ENCODE measurements around the gene YY2. TPM values are rescaled to one million over a fixed set of nuclear protein-coding genes. Genes with fewer than 3 reads are reported as not detected.
"Not testable (repeated sequence)": the region's sequence is repeated elsewhere in the genome, so short reads cannot be mapped to it uniquely, and the experiment has no call there.

The YY2 gene
- total RNA-seq, 1 donor from 2014 or later, result 0.57 TPM

DNA sequence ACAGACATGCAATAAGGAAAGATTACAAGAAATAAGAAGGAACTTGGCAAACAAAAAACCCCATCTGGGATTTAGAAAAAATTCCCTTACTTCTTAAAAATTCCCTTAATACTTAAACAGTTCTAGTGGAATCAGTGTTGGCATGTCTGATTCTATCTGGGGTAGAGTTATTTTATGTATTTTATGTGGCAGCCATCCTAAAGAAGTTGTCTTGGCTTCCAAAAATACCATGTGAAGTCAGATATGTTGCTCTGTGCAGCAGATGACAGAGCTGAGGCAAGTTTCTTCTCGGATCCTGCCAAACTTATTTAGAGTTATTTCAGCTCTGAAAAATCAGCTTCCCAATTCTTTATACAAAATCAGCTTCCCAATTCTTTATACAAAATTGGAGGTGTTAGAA lies 14.7 kb downstream of the YY2 start:
- ATAC-seq (peak; percentile 34), DNase-seq (no peak)
- intact Hi-C loops (cut with micrococcal nuclease), result no loop called here

GRCh38 chrX:21873063-21873775 lies 17.4 kb downstream of the YY2 start:
- no peak for ATAC-seq
- intact Hi-C loops (cut with micrococcal nuclease), result no loop called here
- no peak for DNase-seq

DNA sequence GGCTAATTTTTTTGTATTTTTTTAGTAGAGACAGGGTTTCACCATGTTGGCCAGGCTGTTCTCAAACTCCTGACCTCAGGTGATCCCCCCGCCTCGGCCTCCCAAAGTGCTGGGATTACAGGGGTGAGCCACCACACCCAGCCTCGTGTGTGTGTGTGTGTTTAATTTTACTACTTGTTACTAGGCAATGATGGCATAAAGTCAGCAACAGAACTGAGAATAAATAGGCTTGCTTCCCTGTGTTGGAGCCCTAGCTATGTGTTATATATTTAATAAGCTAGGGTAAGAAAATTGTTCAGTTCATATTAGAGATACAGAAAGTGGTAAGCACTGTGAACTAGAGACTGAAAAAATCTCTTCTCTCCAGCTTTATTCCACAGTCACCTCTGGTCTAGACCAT lies 18.4 kb downstream of the YY2 start:
- ATAC-seq; DNase-seq; intact Hi-C loops (cut with micrococcal nuclease): not testable (repeated sequence)

DNA sequence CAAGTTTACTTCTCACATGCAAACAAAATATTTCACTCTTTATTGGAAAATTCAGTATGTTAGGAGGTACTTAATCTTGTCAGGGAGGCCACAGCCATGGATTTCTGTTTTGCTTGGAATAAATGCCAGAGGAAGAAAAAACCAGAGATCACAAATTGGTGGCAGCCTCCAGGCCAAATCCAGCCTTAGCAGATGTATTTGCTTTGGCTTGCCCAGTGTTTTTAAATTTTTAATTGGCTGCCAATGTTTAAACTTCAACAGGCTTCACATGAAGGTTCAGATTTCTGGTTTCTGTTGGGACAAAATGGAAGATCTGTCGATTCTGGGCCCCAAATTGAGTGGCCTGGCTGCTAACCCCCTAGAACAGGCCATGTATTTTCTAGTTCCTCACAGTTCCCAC lies 19.2 kb downstream of the YY2 start:
- DNase-seq, result no peak
- no peak for ATAC-seq
- intact Hi-C loops (cut with micrococcal nuclease), result no loop called here

DNA sequence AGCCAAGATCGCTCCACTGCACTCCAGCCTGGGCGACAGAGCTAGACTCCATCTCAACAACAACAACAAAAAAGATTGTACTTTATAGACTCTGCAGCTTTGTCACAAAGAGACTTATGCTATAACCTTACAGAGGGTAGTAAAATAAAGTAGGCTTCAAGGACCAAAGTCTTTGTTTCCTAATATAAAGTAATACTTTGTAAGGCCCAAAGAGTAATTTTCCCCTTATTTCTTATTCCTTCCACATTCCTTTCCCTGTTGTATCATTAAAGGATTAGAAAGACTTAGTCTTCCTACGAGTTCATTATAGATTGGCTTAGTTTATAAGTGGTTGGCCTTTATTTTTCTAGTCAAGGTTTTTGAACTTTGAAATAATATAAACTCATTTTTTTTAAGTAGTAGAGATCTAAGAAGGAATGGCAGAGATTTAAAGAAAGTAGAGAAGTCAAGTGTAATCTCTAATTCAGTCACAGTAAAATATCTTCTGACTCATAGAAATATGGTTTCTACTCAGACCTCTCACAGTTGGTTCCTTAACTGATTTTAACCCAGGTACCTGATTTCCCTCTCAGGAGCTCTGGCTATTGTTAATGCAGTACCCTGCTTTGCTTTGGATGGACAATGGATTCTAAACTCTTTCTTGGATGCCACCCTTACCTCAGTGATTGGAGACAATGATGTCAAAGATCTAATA lies 26.2 kb downstream of the YY2 start:
- ATAC-seq (no peak), DNase-seq (no peak)
- intact Hi-C loops (cut with micrococcal nuclease), result no loop called here

DNA sequence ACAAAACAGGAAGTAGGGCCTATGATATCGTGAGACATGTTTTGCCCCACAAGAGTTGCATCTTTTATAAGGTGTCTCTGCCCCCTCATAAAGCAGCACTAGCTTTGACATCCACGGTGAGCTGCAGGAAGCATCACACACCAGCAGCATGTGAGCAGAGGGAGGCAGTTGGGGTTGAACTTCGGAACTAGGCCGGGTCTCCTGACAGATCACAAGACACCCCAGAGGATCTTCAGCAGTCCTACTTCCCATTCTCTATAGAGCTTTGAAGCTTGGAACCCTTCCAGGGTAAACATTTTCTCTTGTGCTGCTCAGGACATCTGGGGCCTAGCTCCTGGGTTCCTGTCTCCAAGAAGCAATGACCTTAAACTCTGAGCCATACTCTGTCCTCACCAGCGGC lies 27.5 kb downstream of the YY2 start:
- peak; percentile 59 for ATAC-seq
- DNase-seq, result no peak
- intact Hi-C loops (cut with micrococcal nuclease), result no loop called here

DNA sequence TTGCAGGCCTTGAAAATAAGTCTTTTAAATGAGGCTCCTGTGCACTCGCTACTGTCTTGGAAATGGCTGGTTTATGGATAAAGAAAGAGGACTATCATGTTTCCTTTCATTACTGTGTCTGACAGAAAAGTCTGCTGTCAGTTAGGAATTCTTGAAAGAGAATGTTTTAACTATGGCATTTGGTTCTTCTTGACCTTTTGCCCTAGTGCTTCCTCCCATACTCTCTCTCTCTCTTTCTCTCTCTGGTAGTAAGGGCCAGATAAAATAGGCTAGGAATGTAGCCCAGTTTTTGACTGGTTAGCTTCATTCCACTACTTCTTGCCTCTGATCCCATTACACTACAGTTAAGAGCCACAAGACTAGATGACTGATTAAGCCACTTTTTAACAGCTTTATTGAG lies 29.8 kb downstream of the YY2 start:
- ATAC-seq (no peak), DNase-seq (no peak)
- intact Hi-C loops (cut with micrococcal nuclease), result no loop called here

- ATAC-seq (no peak), DNase-seq (no peak)
- intact Hi-C loops (cut with micrococcal nuclease), result no loop called here
Measured at GRCh38 chrX:21905313-21905712, 49.5 kb downstream of the YY2 start.

GRCh38 chrX:21905953-21906352 lies 50.2 kb downstream of the YY2 start:
- intact Hi-C loops (cut with micrococcal nuclease), result no loop called here

DNA sequence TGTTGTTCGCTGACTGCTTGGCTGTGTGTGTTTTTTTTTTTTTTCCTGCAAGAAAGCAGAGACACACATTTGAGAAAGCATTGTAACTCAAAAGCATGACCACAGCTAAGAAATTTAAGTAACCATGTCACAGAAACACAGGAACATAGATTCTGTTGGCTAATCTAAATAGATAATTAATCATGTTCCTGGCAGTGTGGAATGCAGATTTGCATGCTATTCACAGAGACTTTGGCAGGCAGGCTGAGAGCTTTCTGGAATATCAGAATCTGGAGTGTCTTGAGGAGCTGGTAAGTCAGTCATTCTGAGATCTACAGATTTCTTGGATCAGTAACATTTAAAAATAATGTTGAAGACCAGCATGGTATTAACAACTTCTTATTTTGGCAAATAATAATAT lies 51.5 kb downstream of the YY2 start:
- DNase-seq (no peak), ATAC-seq (no peak)
- intact Hi-C loops (cut with micrococcal nuclease), result no loop called here

More at GRCh38 chrX:21905953-21906352, 50.2 kb downstream of the YY2 start:
- DNase-seq (no peak), ATAC-seq (no peak)

Other genes starting within 250 kb of the YY2 start
- 3.6 TPM for gene KLHL34, start 197.7 kb upstream of the YY2 start, total RNA-seq
- gene SMPX, start 97.9 kb upstream of the YY2 start, total RNA-seq, result 622 TPM
- 9.9 TPM for gene MBTPS2, start 16.4 kb upstream of the YY2 start, total RNA-seq
- gene SMS, start 84.7 kb downstream of the YY2 start, total RNA-seq, result 56.3 TPM
- 0.10 TPM for gene PHEX, start 176.3 kb downstream of the YY2 start, total RNA-seq